SHP77 treated with DMSO at 0.1 percent for 48 hours (cell line): Measurements from ENCODE around the gene INPP5A.

Experiments
- DNase-seq: peaks from one replicate; lab custom pipeline; 2025; lab: John Stamatoyannopoulos, UW

The INPP5A gene

GRCh38 chr10:132611986-132612385 lies 74.4 kb downstream of the INPP5A start:
- no peak for DNase-seq

DNA sequence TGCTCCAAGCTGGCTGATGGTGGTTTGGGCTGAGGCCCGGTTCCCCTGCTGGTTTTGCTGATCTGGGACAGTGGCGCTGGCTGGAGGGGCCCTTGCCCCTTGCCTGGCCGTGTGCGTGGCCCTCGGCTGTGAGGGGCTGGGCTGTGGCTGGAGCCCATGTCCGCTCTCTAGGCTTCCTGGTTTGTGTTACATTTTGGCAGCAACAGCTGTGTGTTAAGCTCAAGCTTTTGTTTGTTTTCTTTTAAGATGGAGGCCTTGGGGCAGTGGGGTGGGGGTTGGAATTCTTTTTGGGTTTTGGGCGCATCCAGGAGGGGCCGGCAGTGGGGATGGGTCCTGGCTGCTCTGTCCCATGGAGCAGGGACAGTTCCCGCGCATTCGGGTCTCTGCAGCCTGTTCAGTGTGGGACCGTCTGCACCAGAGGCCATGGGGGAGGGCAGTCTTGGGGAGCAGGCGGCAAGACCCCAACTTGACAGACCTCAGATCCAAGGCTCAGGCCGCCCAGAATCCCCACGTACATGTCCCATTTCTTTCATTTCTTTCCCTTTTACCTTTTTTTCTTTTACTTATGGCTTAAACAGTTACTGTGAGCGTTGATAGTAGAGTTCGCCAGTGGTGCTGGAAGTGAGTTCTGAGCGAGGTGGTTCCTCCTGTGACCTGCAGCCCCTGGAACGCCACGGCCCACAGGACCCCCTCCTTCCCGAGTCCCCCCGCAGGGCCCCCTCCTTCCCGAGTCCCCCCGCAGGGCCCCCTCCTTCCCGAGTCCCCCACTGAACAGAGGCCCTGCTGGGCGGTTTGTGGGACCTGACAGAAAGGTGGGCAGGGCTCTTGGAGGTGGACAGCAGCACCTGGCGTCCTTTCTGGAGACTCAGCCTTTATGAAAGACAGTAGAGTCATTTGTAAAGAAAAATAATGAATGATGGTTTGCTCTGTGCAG lies 75.3 kb downstream of the INPP5A start:
- DNase-seq, result no peak

DNA sequence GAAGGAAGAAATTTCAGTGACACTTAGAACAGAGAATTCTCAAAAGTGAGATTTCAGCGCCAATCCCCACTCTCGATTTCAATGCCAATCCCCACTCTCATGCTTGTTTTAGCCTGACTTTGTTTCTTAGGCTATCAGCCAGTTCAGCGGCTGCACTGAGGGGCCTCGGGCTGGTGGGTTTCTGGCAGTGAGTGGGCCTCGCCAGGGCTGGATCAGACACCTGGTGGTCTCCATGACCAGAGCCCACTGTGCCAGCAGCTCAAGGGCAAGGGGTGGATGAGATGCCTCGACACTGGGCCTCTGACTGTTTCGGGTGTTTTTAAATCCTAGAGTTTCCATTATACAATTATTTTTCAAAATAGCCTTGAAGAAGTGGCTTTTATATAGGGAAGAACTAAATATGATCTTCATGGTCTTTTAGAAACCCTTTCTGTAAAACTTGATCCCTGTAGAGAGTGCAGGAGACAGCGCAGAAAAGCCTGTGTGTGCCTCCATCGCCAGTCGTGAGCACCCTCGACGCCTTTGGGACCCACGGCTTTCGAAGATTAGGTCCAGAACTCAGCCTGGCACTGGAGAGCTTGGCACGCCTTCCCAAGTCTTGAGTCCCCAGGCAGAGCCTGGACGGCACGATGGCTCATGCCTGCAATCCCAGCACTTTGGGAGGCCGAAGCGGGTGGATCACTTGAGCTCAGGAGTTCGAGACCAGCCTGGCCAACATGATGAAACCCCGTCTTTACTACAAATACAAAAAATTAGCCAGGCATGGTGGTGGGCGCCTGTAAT lies 76.2 kb downstream of the INPP5A start:
- no peak for DNase-seq

DNA sequence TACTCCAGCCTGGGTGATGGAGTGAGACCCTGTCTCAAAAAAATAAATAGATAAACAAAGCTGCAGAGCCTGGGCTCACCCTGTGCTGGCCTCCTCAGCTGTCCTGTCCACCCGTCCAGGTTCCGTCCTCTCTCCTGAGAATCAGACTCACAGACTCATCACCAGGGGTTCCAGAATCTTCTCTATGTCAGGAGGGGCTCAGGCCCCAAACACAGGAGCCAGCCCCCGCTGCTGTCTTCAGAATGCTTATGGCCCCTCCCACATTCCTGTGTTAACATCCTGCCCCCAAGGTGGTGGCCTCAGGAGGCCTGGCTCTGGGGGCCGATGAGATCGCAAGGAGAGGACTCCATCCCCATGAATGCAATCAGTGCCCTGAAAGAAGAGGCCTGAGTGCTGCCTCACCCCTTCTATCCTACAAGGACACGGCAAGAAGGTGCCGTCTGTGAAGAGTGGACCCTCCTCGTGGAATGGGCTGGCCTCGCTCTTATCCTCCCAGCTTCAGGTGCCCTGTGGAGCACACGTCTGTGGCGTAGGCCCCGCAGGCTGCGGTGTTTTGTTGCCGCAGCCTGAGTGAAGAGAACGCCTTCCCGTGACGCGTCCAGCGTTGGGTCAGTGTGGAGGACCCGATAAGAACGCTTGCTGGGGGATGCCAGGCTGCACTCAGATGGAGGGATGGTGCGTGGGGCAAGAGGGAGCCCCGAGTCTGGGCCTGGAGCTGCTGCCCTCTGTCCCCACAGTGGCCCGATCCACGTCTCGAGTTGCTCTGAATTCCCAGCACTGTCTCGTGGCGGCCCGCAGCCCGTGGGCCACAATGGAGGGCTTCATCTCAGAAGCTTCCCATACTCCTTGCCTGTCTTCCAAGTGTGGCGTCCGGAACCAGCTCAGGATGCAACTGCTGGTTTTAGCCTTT lies 77.1 kb downstream of the INPP5A start:
- no peak for DNase-seq

GRCh38 chr10:132615341-132616169 lies 78.0 kb downstream of the INPP5A start:
- no peak for DNase-seq

DNA sequence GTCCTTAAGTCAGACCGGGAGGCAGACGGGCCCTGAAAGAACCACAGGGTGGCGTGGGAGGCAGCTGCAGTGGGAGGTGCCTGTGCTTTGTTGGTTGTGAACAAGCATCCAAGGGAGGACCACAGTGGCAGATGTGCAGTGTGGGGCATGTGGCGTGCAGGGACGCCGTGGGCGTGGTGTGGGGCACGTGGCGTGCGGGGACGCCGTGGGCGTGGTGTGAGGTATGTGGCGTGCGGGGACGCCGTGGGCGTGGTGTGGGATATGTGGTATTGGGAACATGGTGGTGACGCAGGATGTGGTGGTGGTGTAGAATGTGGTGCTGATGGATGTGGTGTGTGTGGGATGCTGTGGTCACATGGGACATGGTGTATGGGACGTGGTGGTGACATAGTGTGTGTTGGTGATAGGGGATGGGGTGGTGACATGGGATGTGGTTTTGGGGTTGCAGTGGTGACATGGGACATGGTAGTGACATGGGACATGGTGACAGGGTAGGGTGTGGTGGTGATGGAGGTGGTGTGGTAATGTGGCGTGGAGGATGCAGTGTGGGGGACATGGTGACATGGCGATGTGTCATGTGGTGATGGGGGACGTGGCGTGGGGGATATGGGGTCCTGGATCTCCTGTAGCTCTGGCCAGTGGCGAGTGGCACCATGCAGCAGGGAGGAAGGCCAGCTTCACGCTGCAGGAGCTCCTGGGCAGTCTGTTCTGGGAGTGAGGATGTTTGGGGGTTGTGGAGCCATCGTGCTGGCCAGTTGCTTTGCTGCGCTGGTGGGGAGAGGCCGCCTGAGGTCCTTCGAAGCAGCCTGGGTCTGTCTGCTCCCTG lies 78.8 kb downstream of the INPP5A start:
- DNase-seq, result no peak

GRCh38 chr10:132616996-132617736 lies 79.6 kb downstream of the INPP5A start:
- DNase-seq, result no peak

- no peak for DNase-seq
Measured at GRCh38 chr10:132617737-132618052, 80.1 kb downstream of the INPP5A start.

GRCh38 chr10:132618158-132618919 lies 80.8 kb downstream of the INPP5A start:
- DNase-seq, result no peak

DNA sequence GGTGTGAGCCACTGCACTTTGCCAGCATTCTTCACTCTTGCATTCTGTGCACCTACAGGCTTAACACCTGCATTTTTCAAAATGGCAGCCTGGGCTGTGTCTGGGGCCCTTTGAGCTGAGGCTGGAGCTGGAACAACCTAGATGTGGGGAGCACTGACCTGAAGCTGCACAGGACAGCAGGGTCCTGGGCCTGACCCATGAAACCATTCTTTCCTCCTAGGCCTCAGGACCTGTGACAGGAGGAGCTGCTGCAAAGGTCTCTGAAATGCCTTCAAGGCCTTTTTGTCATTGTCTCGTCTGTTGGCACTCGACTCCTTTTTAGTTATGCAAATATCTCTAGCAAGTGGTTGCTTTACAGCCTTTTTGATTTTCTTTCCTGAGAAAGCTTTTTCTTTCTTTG lies 82.3 kb downstream of the INPP5A start:
- DNase-seq, result no peak

GRCh38 chr10:132624061-132624846 lies 86.7 kb downstream of the INPP5A start:
- no peak for DNase-seq

- no peak for DNase-seq
Measured at GRCh38 chr10:132624847-132625471, 87.4 kb downstream of the INPP5A start.

DNA sequence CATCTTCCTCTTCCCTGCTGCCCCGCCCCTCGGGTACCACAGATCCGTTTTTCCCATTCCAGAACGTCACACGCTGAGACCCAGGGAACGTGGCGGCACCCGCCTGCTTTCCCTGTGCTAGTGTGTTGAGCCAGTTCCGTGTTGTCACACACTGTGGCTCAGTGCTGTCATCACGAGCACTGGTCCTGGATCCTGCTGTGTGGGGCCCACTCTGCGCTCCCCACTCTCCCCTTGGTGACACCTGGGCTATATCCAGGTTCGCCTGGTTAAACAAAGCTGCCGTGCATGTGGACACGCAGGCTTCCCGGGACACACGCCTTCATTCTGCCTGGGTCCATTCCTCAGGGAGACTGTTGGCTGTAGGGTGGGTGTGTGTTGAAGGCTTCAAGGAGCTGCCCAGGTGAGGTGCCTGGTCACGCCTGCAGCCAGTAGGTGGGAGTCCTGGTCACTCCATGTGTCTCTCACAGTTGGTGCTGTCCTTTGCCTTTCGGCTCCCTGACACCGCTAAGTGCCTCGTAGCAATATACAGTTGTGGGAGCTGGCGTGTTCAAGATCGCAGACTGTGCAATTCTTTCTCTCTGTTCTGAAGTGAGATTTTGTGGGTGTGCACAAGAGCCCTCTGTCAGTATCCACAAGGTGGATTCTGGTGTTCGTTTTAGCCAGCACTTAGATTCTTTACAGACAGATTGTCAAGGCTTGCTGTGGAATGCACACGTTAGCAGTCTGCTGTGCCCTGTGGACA lies 88.6 kb downstream of the INPP5A start:
- no peak for DNase-seq

DNA sequence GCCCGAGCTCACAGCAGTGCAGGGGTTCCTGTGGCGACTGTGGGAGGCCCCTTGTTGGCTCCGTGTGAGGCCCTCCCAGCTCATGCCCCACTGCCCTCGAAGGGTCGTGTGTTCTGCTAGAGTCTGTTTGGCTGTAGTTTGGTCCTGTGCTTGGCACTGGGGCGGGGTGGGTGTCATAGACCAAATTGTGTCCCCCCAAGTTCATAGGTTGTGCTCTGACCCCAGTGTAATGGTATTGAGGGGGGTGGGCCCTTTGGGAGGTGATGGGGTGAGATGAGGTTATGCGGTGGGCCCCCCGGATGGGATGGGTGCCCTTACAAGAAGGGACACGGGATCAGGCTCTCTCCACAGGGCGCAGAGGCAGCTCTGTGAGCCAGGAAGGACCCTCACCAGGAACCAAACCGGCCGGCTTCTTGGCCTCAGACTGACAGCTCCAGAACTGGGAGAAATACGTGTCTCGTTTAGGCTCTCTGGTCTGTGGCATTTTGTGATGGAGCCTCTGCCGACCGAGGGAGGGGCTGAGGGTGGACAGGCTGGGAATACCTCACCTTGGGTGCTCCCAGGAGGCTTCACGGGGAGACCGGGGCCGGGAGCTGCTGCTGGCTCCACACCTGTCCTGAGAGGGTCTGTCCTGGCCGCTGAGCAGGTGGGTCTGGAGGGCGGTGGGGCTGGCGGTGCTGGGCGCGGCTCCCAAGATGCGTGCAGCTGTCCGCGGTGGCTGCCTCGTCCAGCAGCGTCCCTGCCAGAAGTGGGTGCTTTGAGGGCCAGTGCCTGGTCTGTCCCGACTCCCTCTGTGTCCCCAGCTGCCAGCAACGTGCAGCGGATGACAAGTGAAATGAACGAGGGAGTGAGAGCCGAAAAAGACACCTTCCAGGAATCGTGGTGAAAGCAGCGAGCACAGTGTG lies 89.4 kb downstream of the INPP5A start:
- no peak for DNase-seq

DNA sequence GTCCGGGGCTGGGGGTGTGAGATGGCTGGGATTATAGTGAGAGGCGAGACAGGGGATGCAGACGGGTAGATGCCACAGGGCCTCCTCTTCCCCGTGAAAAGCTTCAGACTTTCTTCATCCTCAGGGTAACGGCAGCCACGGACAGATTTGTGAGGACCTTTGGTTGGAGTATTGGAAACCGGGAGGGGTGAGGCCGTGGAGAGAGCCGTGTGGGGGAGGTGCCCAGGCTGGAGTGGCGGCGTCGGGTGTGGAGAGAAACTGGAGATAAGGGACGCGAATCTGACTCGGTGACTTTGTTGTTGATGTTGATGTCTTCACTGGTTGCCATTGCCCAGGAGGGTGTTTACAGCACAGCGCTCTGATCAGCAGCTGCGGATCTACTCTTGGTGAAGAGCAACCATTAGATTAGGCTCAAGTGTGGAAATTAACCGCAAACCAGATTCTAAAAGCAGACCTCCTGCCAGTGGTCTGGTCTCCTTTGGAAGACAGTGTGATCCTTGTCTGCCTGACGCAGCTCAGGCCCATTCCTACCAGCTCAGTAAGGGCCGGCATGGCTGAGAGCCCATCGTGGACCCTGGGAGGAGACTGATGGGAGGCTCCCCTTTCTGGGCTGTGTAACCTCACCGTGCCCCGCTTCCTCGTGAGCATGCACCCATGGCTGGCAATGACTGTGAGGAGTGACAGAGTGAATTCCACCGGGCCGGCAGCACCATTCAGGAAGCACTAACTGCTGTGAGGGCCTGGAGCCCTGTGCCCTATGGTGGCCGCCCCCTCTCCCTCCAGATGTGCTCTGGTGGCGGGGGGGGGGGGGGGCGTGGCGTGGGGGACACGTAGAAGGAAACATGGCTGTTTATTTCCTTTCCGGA lies 90.3 kb downstream of the INPP5A start:
- DNase-seq, result no peak
